Activated effector memory CD4-positive, alpha-beta T cell treated with anti-CD3 and anti-CD28 coated beads, Interleukin-2, amount 50 U/mL, for 16 hours (primary cell): ENCODE measurements around the gene COL16A1.

Source experiments
- DNase-seq: peaks from one replicate; pipeline ENCODE4 v3.0.0-alpha.2; 2020

Gene COL16A1

GRCh38 chr1:31663622-31664452, 40.0 kb downstream of the COL16A1 start:
- DNase-seq: peak; percentile 86

- no peak for DNase-seq
Observed at GRCh38 chr1:31662463-31662862, 41.4 kb downstream of the COL16A1 start.

- DNase-seq: no peak
Observed at GRCh38 chr1:31661856-31662255, 42.0 kb downstream of the COL16A1 start.

GRCh38 chr1:31660871-31661455, 42.9 kb downstream of the COL16A1 start:
- no peak for DNase-seq

GRCh38 chr1:31659889-31660288, 43.9 kb downstream of the COL16A1 start:
- DNase-seq: no peak

- DNase-seq: no peak
Observed at GRCh38 chr1:31658721-31659120, 45.1 kb downstream of the COL16A1 start.

GRCh38 chr1:31657972-31658510, 45.8 kb downstream of the COL16A1 start:
- DNase-seq: no peak

GRCh38 chr1:31657020-31657804, 46.6 kb downstream of the COL16A1 start:
- DNase-seq: no peak

GRCh38 chr1:31655756-31656155, 48.1 kb downstream of the COL16A1 start:
- no peak for DNase-seq

GRCh38 chr1:31655104-31655503, 48.7 kb downstream of the COL16A1 start:
- no peak for DNase-seq

- DNase-seq: no peak
Observed at GRCh38 chr1:31654474-31654776, 49.4 kb downstream of the COL16A1 start.

GRCh38 chr1:31653717-31654473, 49.9 kb downstream of the COL16A1 start:
- no peak for DNase-seq

GRCh38 chr1:31652891-31653499, 50.8 kb downstream of the COL16A1 start:
- DNase-seq: no peak

- DNase-seq: no peak
Observed at GRCh38 chr1:31651766-31652165, 52.1 kb downstream of the COL16A1 start.

GRCh38 chr1:31651089-31651420, 52.8 kb downstream of the COL16A1 start:
- DNase-seq: no peak

GRCh38 chr1:31650161-31651088, 53.4 kb downstream of the COL16A1 start:
- DNase-seq: no peak

- no peak for DNase-seq
Observed at GRCh38 chr1:31648641-31649357, 55.0 kb downstream of the COL16A1 start.

- DNase-seq: no peak
Observed at GRCh38 chr1:31648190-31648589, 55.6 kb downstream of the COL16A1 start.

GRCh38 chr1:31647106-31647505, 56.7 kb downstream of the COL16A1 start:
- DNase-seq: no peak

GRCh38 chr1:31646259-31646960, 57.4 kb downstream of the COL16A1 start:
- DNase-seq: no peak
